Adrenal gland (tissue), 5 donors: ENCODE results near the gene PPP1R16B.

Source experiments
- CTCF ChIP-seq, 6 experiments: fragments of 450-650 bp in 4 of 6; fragments of 200-600 bp in 2 of 6; sonication (generic) in 1 of 6; IDR thresholded peaks; 1 replicate in 5 of 6; 2 replicates in 1 of 6; pipeline versions ENCODE4 v1.5.1 to v1.8.0; 2016 to 2021; ENCODE audit warnings: antibody characterized with exemption in 6 of 6, mild to moderate bottlenecking in 2 of 6, moderate library complexity in 1 of 6
- POLR2A ChIP-seq, 2 donors: fragments of 450-650 bp; IDR thresholded peaks; one replicate each; pipeline ENCODE4 v1.6.1; 2017; ENCODE audit warnings: antibody characterized with exemption in 2 of 2, mild to moderate bottlenecking in 2 of 2, moderate library complexity in 1 of 2
- donor health status: DM: no; HTN: no; CAD: no.

GRCh38 chr20:38957235-38957876 lies 151.9 kb downstream of the PPP1R16B start:
- no peak for TF ChIP-seq CTCF (IDR thresholded peaks at IDR 0.05)
- no peak for TF ChIP-seq POLR2A (IDR thresholded peaks at IDR 0.05)
